ENCODE measurements around the gene TENM4.

TENM4 gene

GRCh38 chr11:79119491-79120284, 321.1 kb downstream of the TENM4 start:
- no peak for DNase-seq (ENCODE audit: low read depth in 2 of 2)

GRCh38 chr11:79117488-79117887, 323.3 kb downstream of the TENM4 start:
- DNase-seq (ENCODE audit: low read depth in 2 of 2) = no peak

DNA sequence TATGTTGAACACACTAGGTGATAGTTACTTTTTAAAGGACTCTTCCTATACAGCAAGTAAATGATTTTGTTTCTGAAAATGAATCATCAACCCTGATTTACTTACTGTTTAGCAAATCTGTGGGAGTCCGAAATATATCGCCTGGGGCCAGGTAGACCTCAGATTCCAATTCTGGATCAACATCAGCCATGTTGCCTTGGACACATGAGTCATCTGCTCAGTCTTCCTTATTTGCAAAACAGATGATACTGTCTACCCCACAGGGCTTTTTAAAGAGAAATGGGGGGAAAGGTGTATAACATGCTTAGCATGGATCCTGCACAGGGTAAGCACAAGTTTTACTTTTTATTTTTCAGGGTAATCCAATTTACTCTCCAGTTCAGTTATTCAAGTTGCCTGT, 324.2 kb downstream of the TENM4 start:
- DNase-seq (ENCODE audit: low read depth in 2 of 2) = no peak

DNA sequence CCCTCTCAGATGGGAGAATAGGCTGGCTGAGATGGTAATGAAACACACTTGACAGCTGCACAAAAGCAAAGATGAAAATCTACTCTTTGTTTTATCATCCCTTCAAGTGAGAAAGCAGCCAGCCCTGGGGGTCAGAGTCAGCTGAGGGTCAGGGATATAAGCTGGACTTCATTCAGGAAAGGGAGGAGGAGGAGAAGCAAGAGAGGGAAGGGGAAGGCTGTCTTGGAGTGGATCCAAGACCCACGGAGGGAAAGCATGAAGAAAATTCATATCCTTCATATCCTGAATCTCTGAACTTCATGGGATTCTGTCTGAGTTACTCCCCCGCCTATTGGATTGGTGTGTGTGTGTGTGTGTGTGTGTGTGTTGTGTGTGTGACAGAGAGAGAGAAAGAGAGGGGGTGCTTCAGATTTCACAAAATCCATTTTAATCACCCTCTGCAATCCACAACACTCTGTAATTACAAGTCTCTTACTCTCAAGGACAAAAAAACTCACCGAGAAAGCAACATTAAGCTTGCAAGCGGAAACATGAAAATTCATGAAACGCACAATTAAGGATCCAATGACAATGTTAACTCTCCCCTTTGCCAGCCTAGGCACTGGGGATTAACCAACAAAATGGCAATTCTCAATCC, 327.7 kb downstream of the TENM4 start:
- no peak for DNase-seq (ENCODE audit: low read depth in 2 of 2)

- no peak for DNase-seq (ENCODE audit: low read depth in 2 of 2)
Measured at GRCh38 chr11:79110796-79111195, 330.0 kb downstream of the TENM4 start.

- DNase-seq (ENCODE audit: low read depth in 2 of 2) = no peak
Measured at GRCh38 chr11:79110321-79110720, 330.5 kb downstream of the TENM4 start.

DNA sequence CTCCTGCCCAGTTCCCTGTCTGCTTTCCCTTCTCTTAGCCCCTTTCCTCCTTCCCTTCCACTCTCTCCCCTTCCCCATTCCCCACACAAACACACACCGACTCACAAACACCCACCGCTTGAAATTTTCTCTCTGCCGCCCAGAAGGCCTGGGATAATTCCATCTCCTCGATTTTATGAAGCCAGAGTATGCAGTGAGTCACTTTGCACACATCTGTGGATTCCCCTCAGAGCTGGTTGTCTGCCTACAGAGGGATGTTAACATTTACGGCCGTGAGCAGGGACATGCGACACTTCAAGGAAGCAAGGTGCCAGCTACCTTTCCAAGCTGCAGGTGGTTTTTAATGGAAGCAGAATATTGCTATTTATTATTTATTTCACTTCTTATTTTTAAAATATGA, 332.0 kb downstream of the TENM4 start:
- no peak for DNase-seq (ENCODE audit: low read depth in 2 of 2)

GRCh38 chr11:79102840-79103239, 338.0 kb downstream of the TENM4 start:
- DNase-seq (ENCODE audit: low read depth in 2 of 2) = no peak

DNA sequence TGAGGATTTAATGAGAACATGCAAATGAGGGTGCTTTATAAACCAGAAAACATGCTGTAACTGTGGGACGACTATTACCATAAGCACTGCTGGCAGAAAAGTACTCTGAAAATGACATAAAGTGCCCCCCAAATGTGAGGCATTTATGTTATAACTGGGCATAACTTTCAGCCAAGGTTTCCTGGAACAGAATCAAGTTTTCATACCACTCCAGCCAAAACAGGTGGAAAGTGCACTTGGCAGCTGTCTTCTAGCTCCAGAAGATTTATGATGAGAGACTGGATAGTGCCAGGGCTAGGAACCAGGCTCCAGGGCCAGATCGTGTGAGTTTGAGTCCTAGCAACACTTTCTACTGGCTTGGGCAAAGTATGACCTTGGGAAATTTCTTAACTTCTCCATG, 339.2 kb downstream of the TENM4 start:
- no peak for DNase-seq (ENCODE audit: low read depth in 2 of 2)

DNA sequence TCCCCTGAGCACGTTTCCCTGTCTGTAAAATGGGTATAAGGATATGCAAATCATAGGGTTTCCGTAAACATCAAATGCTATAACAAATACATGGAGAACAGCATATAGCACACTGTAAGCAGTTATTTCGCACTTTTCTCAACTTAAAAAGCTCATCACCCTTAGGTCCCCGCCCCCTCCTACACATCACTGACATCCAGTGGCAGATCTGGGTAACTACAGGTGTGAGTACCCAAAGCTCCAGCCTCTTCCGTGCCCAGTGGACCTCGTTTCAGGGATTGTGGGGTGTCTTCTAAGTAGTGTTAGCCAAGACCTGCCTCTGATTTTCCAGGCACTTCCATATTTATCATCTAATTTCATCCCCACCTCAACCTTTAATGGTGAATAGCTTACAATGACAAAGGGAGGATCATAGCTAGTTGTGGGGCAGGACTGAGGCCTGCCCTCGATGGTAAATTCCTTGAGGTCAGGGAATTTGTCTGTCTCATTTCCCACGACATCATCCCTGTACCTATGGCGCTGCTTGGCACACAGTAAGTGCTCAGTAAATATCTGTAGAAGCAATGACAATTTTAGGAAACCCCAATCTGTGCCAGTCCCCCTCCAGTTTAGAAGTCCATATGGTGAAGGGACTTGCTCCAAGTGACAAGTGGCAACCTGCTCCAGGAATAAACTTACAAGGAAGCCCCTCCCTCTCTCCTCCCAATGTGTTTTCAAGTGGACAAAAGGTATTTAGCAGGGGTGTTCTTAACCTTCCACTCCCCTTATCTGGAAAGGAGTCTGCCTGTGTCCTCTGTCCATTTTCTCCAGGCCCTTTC, 340.5 kb downstream of the TENM4 start:
- DNase-seq (ENCODE audit: low read depth in 2 of 2) = no peak

DNA sequence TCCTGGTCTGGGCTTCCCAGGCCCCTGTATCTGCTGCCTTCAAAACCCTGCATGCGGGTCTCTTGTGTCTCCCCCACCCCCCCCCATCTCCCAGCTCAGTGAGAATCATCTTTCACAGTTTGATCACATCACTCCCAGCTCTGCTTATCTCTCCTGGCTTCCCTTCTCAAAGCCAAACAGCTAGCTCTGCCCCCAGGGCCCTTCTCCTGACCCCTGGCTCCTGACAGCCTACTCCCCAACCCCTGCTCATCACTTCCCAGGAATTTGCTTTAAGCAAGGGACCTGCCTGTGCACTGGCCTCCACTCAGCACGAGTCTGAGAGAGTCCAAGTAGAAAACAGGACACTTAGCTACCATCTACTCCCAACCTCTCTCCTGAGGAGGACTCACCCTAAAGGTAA, 342.7 kb downstream of the TENM4 start:
- no peak for DNase-seq (ENCODE audit: low read depth in 2 of 2)

- DNase-seq (ENCODE audit: low read depth in 2 of 2) = no peak
Measured at GRCh38 chr11:79097246-79097875, 343.5 kb downstream of the TENM4 start.

DNA sequence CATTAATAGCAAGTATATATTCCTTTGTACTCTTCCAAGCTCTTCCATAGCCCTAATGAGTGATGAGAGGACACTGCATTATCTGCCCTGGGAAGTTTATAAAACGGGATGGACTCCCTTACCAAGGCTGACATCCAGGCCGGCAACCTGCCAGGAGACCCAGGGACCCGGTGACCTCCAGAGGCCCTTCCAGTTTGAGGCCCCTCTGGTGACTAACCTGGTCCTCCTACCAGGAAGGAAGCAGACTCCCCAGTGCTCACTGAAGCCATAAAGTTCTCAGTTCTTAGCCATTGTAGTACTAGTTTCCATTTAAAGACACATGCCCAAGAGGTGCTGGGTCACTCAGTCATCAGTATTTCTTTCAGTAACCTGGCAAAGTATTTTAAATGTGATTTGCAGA, 345.4 kb downstream of the TENM4 start:
- no peak for DNase-seq (ENCODE audit: low read depth in 2 of 2)

DNA sequence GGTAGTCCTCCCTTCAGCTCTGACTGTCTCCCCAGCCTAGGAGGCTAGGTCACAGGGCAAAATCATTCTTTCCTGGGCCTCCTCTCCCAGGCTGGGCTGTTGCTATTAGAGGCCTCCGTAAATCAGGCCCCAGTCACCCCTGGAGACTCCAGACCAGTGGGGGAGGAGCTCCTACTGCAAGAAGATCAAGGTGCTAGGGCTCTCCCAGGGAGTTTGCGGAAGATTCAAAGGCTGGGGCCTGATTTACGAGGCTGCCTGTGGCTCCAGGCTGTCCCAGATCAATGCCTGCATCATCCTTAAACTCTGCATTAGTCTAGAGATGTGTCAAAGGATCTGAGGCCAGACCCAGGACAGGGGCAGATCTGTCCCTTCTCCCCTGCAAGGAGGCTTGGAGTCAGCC, 346.2 kb downstream of the TENM4 start:
- no peak for DNase-seq (ENCODE audit: low read depth in 2 of 2)

GRCh38 chr11:79092791-79093353, 348.0 kb downstream of the TENM4 start:
- no peak for DNase-seq (ENCODE audit: low read depth in 2 of 2)

GRCh38 chr11:79090191-79090705, 350.6 kb downstream of the TENM4 start:
- DNase-seq (ENCODE audit: low read depth in 2 of 2) = no peak

DNA sequence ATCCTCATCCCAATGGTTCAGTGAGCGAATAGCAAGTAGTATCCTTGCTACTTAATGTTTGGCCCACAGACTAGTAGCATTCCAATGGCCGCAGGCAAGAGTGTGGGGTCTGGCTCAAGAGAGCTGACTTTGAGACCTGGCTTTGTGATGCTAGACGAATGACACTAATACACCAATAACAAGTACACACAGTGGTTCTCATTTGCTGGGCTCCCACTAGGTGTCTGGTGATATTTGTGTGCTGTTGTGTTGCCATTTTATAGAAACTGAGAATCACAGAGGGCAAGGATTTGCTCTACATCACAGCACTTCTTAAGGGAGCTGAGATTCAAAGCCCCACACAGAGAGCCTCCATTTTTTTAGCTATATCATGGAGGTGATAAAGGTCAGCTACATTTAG, 351.2 kb downstream of the TENM4 start:
- DNase-seq (ENCODE audit: low read depth in 2 of 2) = no peak

- no peak for DNase-seq (ENCODE audit: low read depth in 2 of 2)
Measured at GRCh38 chr11:79088967-79089366, 351.9 kb downstream of the TENM4 start.

DNA sequence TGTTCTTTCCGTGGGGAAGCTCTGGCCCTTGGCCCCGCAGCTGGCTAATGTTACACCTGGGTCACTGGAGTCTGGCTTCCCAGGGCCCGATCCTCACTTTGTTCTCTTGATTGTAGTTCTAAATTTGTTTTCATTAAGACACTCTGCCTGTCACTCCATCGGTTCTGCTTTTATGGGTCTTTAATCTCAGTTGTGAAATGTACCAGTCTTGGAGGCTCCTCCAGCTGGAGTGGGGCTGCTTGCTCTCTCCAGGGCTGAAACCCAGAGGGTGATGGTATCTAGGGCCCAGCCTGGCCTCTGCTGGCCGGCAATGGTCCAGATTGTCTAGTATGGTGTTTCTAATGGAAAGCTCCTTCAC, 352.9 kb downstream of the TENM4 start:
- DNase-seq (ENCODE audit: low read depth in 2 of 2) = no peak

- no peak for DNase-seq (ENCODE audit: low read depth in 2 of 2)
Measured at GRCh38 chr11:79087238-79087960, 353.4 kb downstream of the TENM4 start.

DNA sequence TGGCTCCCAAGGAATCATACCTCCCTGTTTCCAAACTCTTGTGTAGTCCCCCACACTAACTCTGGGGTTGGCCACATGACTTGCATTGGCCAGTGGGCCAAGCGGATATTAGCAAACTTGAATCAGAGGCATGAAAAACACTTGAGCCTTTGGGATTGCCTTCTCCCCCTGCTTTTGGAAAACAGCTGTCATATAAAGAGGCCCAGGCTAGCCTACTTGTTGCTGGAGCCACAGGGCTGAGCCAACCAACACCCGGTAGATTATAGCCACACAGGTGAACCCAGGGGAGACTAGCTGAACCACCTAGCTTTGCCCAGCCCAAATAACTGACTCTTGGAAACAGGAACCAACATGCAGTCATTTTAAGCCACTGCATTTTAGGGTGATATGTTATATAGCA, 354.8 kb downstream of the TENM4 start:
- DNase-seq (ENCODE audit: low read depth in 2 of 2) = no peak

Measured in stimulated activated CD8-positive, alpha-beta memory T cell treated with anti-CD3 and anti-CD28 coated beads, Interleukin-15, amount 100 ng/mL, for 48 hours (primary cell).